Mucosa of descending colon (tissue), 3 donors: ENCODE results near the gene SLC2A1. TPM values are rescaled to one million over a fixed set of nuclear protein-coding genes. Genes with fewer than 3 reads are reported as not detected.

Experiments
- ATAC-seq: fragments of 200-7000 bp; cut with Tn5 transposase; one replicate; pipeline ENCODE4 v1.9.1; 2020; ENCODE audit warnings: mild to moderate bottlenecking, moderate library complexity
- DNase-seq, 3 donors: peaks; one replicate each; pipeline ENCODE4 v3.0.0-alpha.2; 2020
- H3K36me3 ChIP-seq: fragments of 200-600 bp; one replicate; pipeline ENCODE4 v1.8.0; 2021; ENCODE audit warnings: low read depth, mild to moderate bottlenecking
- H3K4me1 ChIP-seq: fragments of 200-600 bp; one replicate; pipeline ENCODE4 v1.8.0; 2021; ENCODE audit warnings: low read depth, mild to moderate bottlenecking
- H3K4me3 ChIP-seq: fragments of 200-600 bp; one replicate; pipeline ENCODE4 v1.8.0; 2021; ENCODE audit warnings: mild to moderate bottlenecking
- H3K9me3 ChIP-seq: fragments of 200-600 bp; one replicate; pipeline ENCODE4 v1.8.0; 2021; ENCODE audit warnings: mild to moderate bottlenecking
- CTCF ChIP-seq: fragments of 200-600 bp; IDR thresholded peaks from one replicate; pipeline ENCODE4 v1.8.0; 2022; ENCODE audit warnings: antibody characterized with exemption, mild to moderate bottlenecking
- intact Hi-C, 2 donors: fragments of 100-400 bp; cut with DNase I in 1 of 2; cut with micrococcal nuclease in 1 of 2; formaldehyde crosslinking; loops; one replicate each; pipeline versions ENCODE4 v1.11.0 to v1.11.1; 2022; cut with DNase I, micrococcal nuclease
- total RNA-seq, 3 donors: library from RNA; stranded (reverse); fragmentation: NEBNext Ultra II Directional in 2 of 3; extraction: Animal tissue kit (Norgen Biotek cat#: 25700) in 2 of 3; gene quantifications; one replicate each; pipeline versions ENCODE4 v1.2.1 to v1.2.4, GENCODE V29; 2021 to 2023
- donor health status: DM: no; HTN: no; CAD: no; lungs with moderate emphysema.
- donor health status: DM: no; HTN: no; CAD: no.
- donor health status: DM: no; HTN: yes; CAD: no.

Gene SLC2A1
- total RNA-seq, 3 donors from 2014 or later = 36.0 to 81.2 (median 74.3) TPM

DNA sequence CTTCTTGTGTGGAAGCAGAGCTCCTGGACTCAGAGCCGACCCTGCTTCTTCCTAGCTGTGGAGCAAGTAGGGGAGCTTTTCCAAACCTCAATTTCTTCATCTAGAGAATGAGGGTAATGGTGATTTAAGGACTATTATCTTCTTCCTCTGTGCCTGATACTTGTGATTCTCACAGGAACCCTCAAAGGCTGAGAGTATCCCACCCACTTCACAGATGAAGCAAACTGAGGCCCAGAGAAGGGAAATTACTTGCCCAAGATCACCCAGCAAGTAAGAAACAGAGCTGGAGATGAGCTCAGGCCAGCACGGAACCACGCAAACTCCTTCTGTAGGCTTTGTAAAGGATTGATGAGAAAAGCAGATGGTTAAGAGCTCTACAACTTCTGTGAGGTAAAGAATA, 15.1 kb upstream of the SLC2A1 start:
- intact Hi-C loops = no loop called here

DNA sequence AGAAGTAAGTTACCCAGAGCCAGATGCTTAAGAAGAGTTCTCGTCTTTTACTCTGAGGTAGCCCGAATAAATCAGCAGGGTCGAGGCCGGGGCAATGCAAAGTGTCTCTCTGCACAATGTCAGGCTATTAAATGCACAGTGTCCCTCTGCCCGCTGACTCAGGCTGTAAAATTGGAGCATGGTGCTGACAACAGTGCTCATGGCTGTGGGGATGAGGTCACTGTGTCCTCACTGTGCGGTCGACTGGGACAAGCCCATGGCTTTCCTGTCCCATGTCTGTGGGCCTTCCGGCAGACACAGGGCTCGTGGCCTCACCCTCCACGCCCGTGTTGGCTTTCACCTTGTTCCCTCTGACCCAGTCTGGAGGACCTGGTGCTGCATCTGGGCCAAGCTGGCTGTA, 14.6 kb upstream of the SLC2A1 start:
- no peak overlapping the region for H3K4me3 ChIP-seq
- H3K4me1 ChIP-seq = peaks cover 9% of the 10 kb centered on the region
- peak in 2 of 3 donors; percentile 27 to 64 for DNase-seq
- intact Hi-C loops = no loop called here
- H3K9me3 ChIP-seq = no peaks in the 10 kb centered on the region
- H3K36me3 ChIP-seq = no peaks in the 10 kb centered on the region
- peak; percentile 81 for ATAC-seq
- no peak for TF ChIP-seq CTCF

More for the DNA sequence above, 15.1 kb upstream of the SLC2A1 start:
- Histone ChIP-seq H3K36me3 (no peaks in the 10 kb centered on the region), H3K4me1 (peaks cover 9% of the 10 kb centered on the region), H3K4me3 (no peak overlapping the region), H3K9me3 (no peaks in the 10 kb centered on the region)
- DNase-seq (no peak), ATAC-seq (no peak)
- TF ChIP-seq CTCF = no peak

DNA sequence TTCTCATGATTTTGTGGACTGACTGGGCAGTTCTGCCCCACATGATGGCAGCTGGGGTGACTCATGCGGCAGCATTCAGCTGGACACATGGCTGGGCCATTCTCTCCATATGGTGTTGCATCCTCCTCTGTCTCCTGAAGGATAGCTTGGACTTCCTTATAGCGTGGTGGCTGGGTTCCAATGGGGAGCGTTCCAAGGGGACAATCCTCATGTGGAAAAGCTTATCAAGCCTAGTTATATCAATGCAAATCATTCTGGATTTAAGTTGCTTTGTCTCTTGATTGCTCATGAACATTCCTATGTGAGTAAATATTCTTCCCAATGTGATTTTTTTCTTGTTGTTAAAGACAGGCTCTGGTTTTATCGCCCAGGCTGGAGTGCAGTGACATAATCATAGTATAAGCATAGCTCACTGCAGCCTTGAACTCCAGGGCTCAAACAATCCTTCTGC, 13.2 kb upstream of the SLC2A1 start:
- H3K4me1 ChIP-seq = peaks cover 9% of the 10 kb centered on the region
- no peaks in the 10 kb centered on the region for H3K36me3 ChIP-seq
- intact Hi-C loops = no loop called here
- no peak overlapping the region for H3K4me3 ChIP-seq
- peak; percentile 73 to 80 (median 76) for DNase-seq
- peak; percentile 91 for ATAC-seq
- TF ChIP-seq CTCF = no peak
- no peaks in the 10 kb centered on the region for H3K9me3 ChIP-seq

DNA sequence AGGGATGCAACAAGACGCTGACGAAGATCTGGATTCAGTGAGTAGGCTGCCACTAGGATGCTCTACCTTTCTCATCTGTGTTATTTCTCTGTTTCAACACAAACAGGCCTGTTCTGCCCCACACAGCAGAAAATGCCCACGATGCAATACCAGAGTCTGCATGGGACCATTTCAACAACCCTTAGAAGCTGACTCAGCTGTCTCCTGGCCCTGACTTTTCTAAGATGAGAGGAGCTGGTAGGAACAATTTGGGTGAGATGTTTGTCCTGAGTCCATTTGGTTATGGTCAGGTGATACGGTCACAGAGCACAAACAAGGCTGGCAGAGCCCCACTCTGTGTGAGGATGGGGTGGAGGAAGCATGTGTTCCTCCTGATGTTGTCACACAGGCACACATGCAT, 11.5 kb upstream of the SLC2A1 start:
- Histone ChIP-seq H3K36me3 (no peaks in the 10 kb centered on the region), H3K9me3 (no peaks in the 10 kb centered on the region), H3K4me1 (peaks cover 9% of the 10 kb centered on the region), H3K4me3 (no peak overlapping the region)
- DNase-seq (peak in 1 of 3 donors; percentile 4), ATAC-seq (no peak)
- TF ChIP-seq CTCF = no peak
- intact Hi-C loops = no loop called here

GRCh38 chr1:42968654-42969053, 10.0 kb upstream of the SLC2A1 start:
- peaks cover 9% of the 10 kb centered on the region for H3K4me1 ChIP-seq
- DNase-seq = peak in 1 of 3 donors; percentile 3
- no peaks in the 10 kb centered on the region for H3K9me3 ChIP-seq
- no peak overlapping the region for H3K4me3 ChIP-seq
- H3K36me3 ChIP-seq = no peaks in the 10 kb centered on the region
- intact Hi-C loops = no loop called here
- ATAC-seq = no peak
- TF ChIP-seq CTCF = no peak
